Gastrocnemius medialis (tissue), 4 donors: ENCODE measurements around the gene STOX1. TPM values are rescaled to one million over a fixed set of nuclear protein-coding genes. Genes with fewer than 3 reads are reported as not detected.

Experiments
- ATAC-seq, 2 donors: fragments of 150-250 bp; one replicate each; pipeline ENCODE4 v1.9.1; 2016
- DNase-seq, 2 donors: peaks; one replicate each; pipeline ENCODE4 v3.0.0-alpha.2; 2019
- H3K27ac ChIP-seq, 4 donors: fragments of 200-600 bp; sonication (generic); 1 replicate in 1 of 4; 2 replicates in 3 of 4; pipeline ENCODE4 v1.5.1; 2016 to 2018; ENCODE audit warnings: mild to moderate bottlenecking in 2 of 4, moderate library complexity in 1 of 4
- H3K27me3 ChIP-seq, 3 donors: fragments of 200-600 bp; sonication (generic) in 2 of 3; 1 replicate in 1 of 3; 2 replicates in 2 of 3; pipeline versions ENCODE4 v1.5.1 to v1.6.0; 2016 to 2019; ENCODE audit warnings: mild to moderate bottlenecking in 1 of 3, moderate library complexity in 1 of 3
- H3K36me3 ChIP-seq, 2 donors: fragments of 200-600 bp; sonication (generic) in 1 of 2; one replicate each; pipeline ENCODE4 v1.5.1; 2017 to 2018
- H3K4me1 ChIP-seq, 2 donors: fragments of 200-600 bp; sonication (generic) in 1 of 2; one replicate each; pipeline ENCODE4 v1.5.1; 2016 to 2017; ENCODE audit warnings: mild to moderate bottlenecking in 2 of 2
- H3K4me3 ChIP-seq, 4 donors: fragments of 200-600 bp; sonication (generic) in 3 of 4; 1 replicate in 1 of 4; 2 replicates in 3 of 4; pipeline ENCODE4 v1.5.1; 2016 to 2019; ENCODE audit warnings: mild to moderate bottlenecking in 2 of 4
- H3K9me3 ChIP-seq, 3 donors: fragments of 200-600 bp; sonication (generic) in 2 of 3; 1 replicate in 1 of 3; 2 replicates in 2 of 3; pipeline ENCODE4 v1.5.1; 2016 to 2019
- CTCF ChIP-seq, 5 experiments: fragments of 450-650 bp in 3 of 5; fragments of 200-600 bp in 2 of 5; sonication (generic) in 2 of 5; IDR thresholded peaks in 4 of 5; conservative IDR thresholded peaks in 1 of 5; 1 replicate in 4 of 5; 2 replicates in 1 of 5; pipeline ENCODE4 v1.5.1; 2016 to 2019; ENCODE audit warnings: antibody characterized with exemption in 5 of 5, mild to moderate bottlenecking in 3 of 5, moderate library complexity in 3 of 5
- POLR2A ChIP-seq, 2 donors: fragments of 450-650 bp; IDR thresholded peaks; one replicate each; pipeline ENCODE4 v1.6.1; 2017; ENCODE audit warnings: antibody characterized with exemption in 2 of 2, mild to moderate bottlenecking in 2 of 2, moderate library complexity in 2 of 2
- in situ Hi-C, 4 donors: fragments of 200-750 bp; cut with MboI; loops; one replicate each; pipeline versions ENCODE4 v1.15.0 to v1.8.0; 2017; ENCODE audit warnings: low sequenced_read_pairs in 4 of 4
- intact Hi-C: fragments of 100-400 bp; cut with DNase I; formaldehyde crosslinking; loops from one replicate; pipeline ENCODE4 v1.15.1; 2023; ENCODE audit warnings: low total_unique reads
- total RNA-seq, 4 donors: library from RNA; depleted of rRNA; stranded (reverse); fragments of >200 nt; gene quantifications; one replicate each; pipeline versions ENCODE4 v1.1.0 to v1.2.3, GENCODE V29; 2016

The STOX1 gene
- total RNA-seq, 4 donors from 2014 or later = 0.10 to 1.5 (median 1.1) TPM

GRCh38 chr10:68876246-68877138 lies 49.2 kb downstream of the STOX1 start:
- H3K27me3 ChIP-seq = no peaks in the 10 kb centered on the region
- H3K4me1 ChIP-seq = peaks cover 6 to 7% of the 10 kb centered on the region in 2 donors
- no peak overlapping the region for H3K4me3 ChIP-seq
- DNase-seq (no peak), ATAC-seq (no peak)
- intact Hi-C loops = no loop called here
- TF ChIP-seq POLR2A (IDR thresholded peaks at IDR 0.05) (no peak), CTCF (IDR thresholded peaks at IDR 0.05 in 4 of 5, conservative IDR thresholded peaks at IDR 0.05 in 1 of 5) (no peak)
- no peaks in the 10 kb centered on the region for H3K36me3 ChIP-seq
- no peaks in the 10 kb centered on the region for H3K9me3 ChIP-seq
- peak overlapping the region in 2 of 4 donors; percentile 18 to 31 for H3K27ac ChIP-seq
- in situ Hi-C loops = loop anchor here in 3 of 4 donors (25.0 kb wide), 1 partner anchor 339 kb away; the partner anchor contains the start of gene SLC25A16 (in 3 of the 3)

- DNase-seq (no peak), ATAC-seq (no peak)
- Histone ChIP-seq H3K27ac (no peak overlapping the region), H3K27me3 (no peaks in the 10 kb centered on the region), H3K9me3 (no peaks in the 10 kb centered on the region), H3K4me1 (no peaks in the 10 kb centered on the region), H3K4me3 (no peak overlapping the region), H3K36me3 (no peaks in the 10 kb centered on the region)
- TF ChIP-seq CTCF (IDR thresholded peaks at IDR 0.05 in 4 of 5, conservative IDR thresholded peaks at IDR 0.05 in 1 of 5) (no peak), POLR2A (IDR thresholded peaks at IDR 0.05) (no peak)
- in situ Hi-C loops = loop anchor here in 3 of 4 donors (25.0 kb wide), 1 partner anchor 340 kb away; the partner anchor contains the start of gene SLC25A16 (in 3 of the 3)
- intact Hi-C loops = no loop called here
Measured at GRCh38 chr10:68877482-68878110, 50.3 kb downstream of the STOX1 start.

- no peak for ATAC-seq
- no peaks in the 10 kb centered on the region for H3K36me3 ChIP-seq
- in situ Hi-C loops = loop anchor here in 3 of 4 donors (25.0 kb wide), 1 partner anchor 341 kb away; the partner anchor contains the start of gene SLC25A16 (in 3 of the 3)
Measured at GRCh38 chr10:68878496-68878895, 51.2 kb downstream of the STOX1 start.

GRCh38 chr10:68879628-68880027 lies 52.3 kb downstream of the STOX1 start:
- Histone ChIP-seq H3K4me3 (no peak overlapping the region), H3K27ac (no peak overlapping the region), H3K4me1 (no peaks in the 10 kb centered on the region), H3K9me3 (no peaks in the 10 kb centered on the region), H3K36me3 (no peaks in the 10 kb centered on the region), H3K27me3 (no peaks in the 10 kb centered on the region)
- intact Hi-C loops = no loop called here
- no peak for ATAC-seq
- no peak for DNase-seq
- TF ChIP-seq POLR2A (IDR thresholded peaks at IDR 0.05) = no peak
- in situ Hi-C loops = loop anchor here in 3 of 4 donors (25.0 kb wide), 1 partner anchor 342 kb away; the partner anchor contains the start of gene SLC25A16 (in 3 of the 3)

More at GRCh38 chr10:68878496-68878895, 51.2 kb downstream of the STOX1 start:
- Histone ChIP-seq H3K4me3 (no peak overlapping the region), H3K4me1 (no peaks in the 10 kb centered on the region), H3K27me3 (no peaks in the 10 kb centered on the region), H3K9me3 (no peaks in the 10 kb centered on the region), H3K27ac (no peak overlapping the region)
- intact Hi-C loops = no loop called here
- no peak for DNase-seq
- TF ChIP-seq CTCF (IDR thresholded peaks at IDR 0.05 in 4 of 5, conservative IDR thresholded peaks at IDR 0.05 in 1 of 5) = no peak
- TF ChIP-seq POLR2A (IDR thresholded peaks at IDR 0.05) = no peak

- in situ Hi-C loops (loop anchor here in 3 of 4 donors (25.0 kb wide), 1 partner anchor 343 kb away; the partner anchor contains the start of gene SLC25A16 (in 3 of the 3)), intact Hi-C loops (no loop called here)
- ATAC-seq (no peak), DNase-seq (no peak)
- H3K9me3 ChIP-seq = no peaks in the 10 kb centered on the region
- no peaks in the 10 kb centered on the region for H3K4me1 ChIP-seq
- TF ChIP-seq CTCF (IDR thresholded peaks at IDR 0.05 in 4 of 5, conservative IDR thresholded peaks at IDR 0.05 in 1 of 5) = no peak
- TF ChIP-seq POLR2A (IDR thresholded peaks at IDR 0.05) = no peak
- H3K27ac ChIP-seq = no peak overlapping the region
- no peaks in the 10 kb centered on the region for H3K36me3 ChIP-seq
- no peak overlapping the region for H3K4me3 ChIP-seq
- H3K27me3 ChIP-seq = no peaks in the 10 kb centered on the region
Measured at GRCh38 chr10:68880181-68880580, 52.9 kb downstream of the STOX1 start.
